HepG2 (cell line): Measurements from ENCODE around the gene NEUROD1. TPM values are rescaled to one million over a fixed set of nuclear protein-coding genes. Genes with fewer than 3 reads are reported as not detected.
A peak's percentile ranks its signal among the peaks of the same experiment; 100 is the strongest.

Source experiments
- ATAC-seq: fragments of 200-7000 bp; cut with Tn5 transposase; 3 replicates; pipeline ENCODE4 v1.9.1; 2020; ENCODE audit warnings: mild to moderate bottlenecking, moderate library complexity
- BruUV-seq: library from RNA; stranded (reverse); fragments of 400-500 nt; replicated peaks from 2 replicates; lab custom pipeline; 2021; lab: Mats Ljungman, UMichigan
- CTCF ChIA-PET: fragments of 300-600 bp; formaldehyde crosslinking; extraction: SDS; loops from one replicate; lab custom pipeline; 2021; ENCODE audit warnings: low total read pairs, inconsistent platforms, low intra/inter-chr PET ratio; lab: Yijun Ruan, JAX
- POLR2A ChIA-PET: fragments of 350-600 bp; sonication (Branson Sonifier 250); formaldehyde crosslinking; loops from one replicate; lab custom pipeline; 2020; ENCODE audit warnings: antibody characterized with exemption, inconsistent platforms; lab: Yijun Ruan, JAX
- DNase-seq: peaks from one replicate; pipeline ENCODE4 v3.0.0-alpha.2; 2015; ENCODE audit warnings: low spot score
- FAIRE-seq: peaks from 3 replicates; lab custom pipeline; 2011; peaks lifted over from hg19 to GRCh38; lab: Jason Lieb, UNC
- H2AFZ ChIP-seq: one replicate; pipeline ENCODE4 v1.6.1; 2011; ENCODE audit warnings: low read length, inconsistent platforms
- H3K27ac ChIP-seq: fragments of 300-600 bp; 3 replicates; pipeline ENCODE4 v1.8.0; 2011; ENCODE audit warnings: mixed run types, mild to moderate bottlenecking, mixed read lengths, low read length, inconsistent platforms; ENCODE audit not compliant: insufficient read depth; ENCODE audit errors: extremely low read length
- H3K27me3 ChIP-seq, 2 experiments: fragments of 200-600 bp in 1 of 2; 2 replicates in 1 of 2; 3 replicates in 1 of 2; pipeline versions ENCODE4 v1.6.0 to v1.8.0; 2011; ENCODE audit warnings: low read length in 2 of 2, mild to moderate bottlenecking in 2 of 2, moderate library complexity in 2 of 2, inconsistent platforms in 1 of 2; ENCODE audit not compliant: insufficient read depth in 2 of 2, control insufficient read depth in 1 of 2
- H3K36me3 ChIP-seq, 2 experiments: fragments of 200-600 bp in 1 of 2; replicated peaks in 1 of 2; 2 replicates in 1 of 2; 3 replicates in 1 of 2; pipeline versions ENCODE4 v1.5.1 to v1.8.0; 2011; ENCODE audit warnings: low read length in 2 of 2, inconsistent platforms in 1 of 2; ENCODE audit not compliant: insufficient read depth in 2 of 2, control insufficient read depth in 1 of 2
- H3K4me1 ChIP-seq: 2 replicates; pipeline ENCODE4 v1.5.1; 2012; ENCODE audit warnings: low read length, inconsistent platforms; ENCODE audit not compliant: insufficient read depth
- H3K4me2 ChIP-seq: 2 replicates; pipeline ENCODE4 v1.6.0; 2011; ENCODE audit warnings: low read depth, low read length, inconsistent platforms
- H3K4me3 ChIP-seq, 3 experiments: fragments of 200-600 bp in 1 of 3; sonication (generic), shearing (Covaris generic) in 1 of 3; replicated peaks in 1 of 3; 2 replicates each; pipeline ENCODE4 v1.5.1; 2011 to 2016; ENCODE audit warnings: low read length in 3 of 3, inconsistent platforms in 2 of 3, low read depth in 2 of 3, mild to moderate bottlenecking in 2 of 3, control low read depth in 1 of 3, mixed read lengths in 1 of 3; ENCODE audit not compliant: insufficient read depth in 1 of 3
- H3K79me2 ChIP-seq: one replicate; pipeline ENCODE4 v1.6.1; 2011; ENCODE audit warnings: low read length, inconsistent platforms; ENCODE audit not compliant: insufficient read depth
- H3K9ac ChIP-seq: 2 replicates; pipeline ENCODE4 v1.6.0; 2011; ENCODE audit warnings: mild to moderate bottlenecking, low read depth, low read length, inconsistent platforms; ENCODE audit not compliant: insufficient read depth
- H3K9me3 ChIP-seq: 2 replicates; pipeline ENCODE4 v1.5.1; 2012; ENCODE audit warnings: mild to moderate bottlenecking, low read length
- H4K20me1 ChIP-seq: 2 replicates; pipeline ENCODE4 v1.6.0; 2011; ENCODE audit warnings: inconsistent platforms, mild to moderate bottlenecking, low read length, moderate library complexity; ENCODE audit not compliant: insufficient read depth
- GABPB1 ChIP-seq: IDR thresholded peaks from 2 replicates; pipeline ENCODE4 v1.6.1; 2016; ENCODE audit warnings: mild to moderate bottlenecking, missing genetic modification reagents, moderate library complexity, missing compliant biosample characterization
- GATA4 ChIP-seq: sonication (generic); IDR thresholded peaks from 2 replicates; pipeline ENCODE4 v1.6.1; 2016; ENCODE audit warnings: antibody characterized with exemption, low read depth, borderline replicate concordance
- HNRNPLL ChIP-seq: fragments of 200-400 bp; formaldehyde crosslinking; IDR thresholded peaks from 2 replicates; pipeline ENCODE4 v1.6.1; 2017; ENCODE audit warnings: mild to moderate bottlenecking, low read depth, low read length; ENCODE audit not compliant: poor library complexity, severe bottlenecking
- JUNB ChIP-seq: sonication (generic); formaldehyde crosslinking; IDR thresholded peaks from 2 replicates; pipeline ENCODE4 v1.8.0; 2022; ENCODE audit warnings: missing genetic modification reagents, mild to moderate bottlenecking, borderline replicate concordance
- KLF13 ChIP-seq: sonication (generic); formaldehyde crosslinking; IDR thresholded peaks from 2 replicates; pipeline ENCODE4 v1.4.0; 2020; ENCODE audit warnings: mild to moderate bottlenecking, missing genetic modification reagents
- NBN ChIP-seq: fragments of 450-650 bp; conservative IDR thresholded peaks from 2 replicates; pipeline ENCODE4 v1.6.1; 2017
- ZMYM4 ChIP-seq: sonication (generic); formaldehyde crosslinking; IDR thresholded peaks from 2 replicates; pipeline ENCODE4 v1.8.1; 2023; ENCODE audit warnings: mild to moderate bottlenecking, missing genetic modification reagents
- ZNF350 ChIP-seq: sonication (generic); formaldehyde crosslinking; IDR thresholded peaks from 2 replicates; pipeline ENCODE4 v1.4.0; 2020; ENCODE audit warnings: mild to moderate bottlenecking, low read depth, missing genetic modification reagents, borderline replicate concordance
- ZNF382 ChIP-seq: sonication (generic); formaldehyde crosslinking; IDR thresholded peaks from 2 replicates; pipeline ENCODE4 v1.5.0; 2020; ENCODE audit warnings: missing genetic modification reagents, mild to moderate bottlenecking, borderline replicate concordance
- WGBS: methylation state at CpG from one replicate; pipeline ENCODE4 v1.1.6; 2017; ENCODE audit warnings: low lambda C conversion rate; 5-methylcytosine and 5-hydroxymethylcytosine counted together
- in situ Hi-C: cut with HindIII; loops from 2 replicates; pipeline ENCODE4 v1.10.0; 2017; ENCODE audit warnings: low pct_unique_long_range_greater_than_20kb; ENCODE audit not compliant: extremely low pct_ligation_motif_present
- intact Hi-C: fragments of 100-400 bp; cut with micrococcal nuclease; formaldehyde crosslinking; loops from one replicate; pipeline ENCODE4 v1.10.0; 2022; ENCODE audit not compliant: unreplicated experiment
- polyA plus RNA-seq, 8 experiments: library from polyadenylated mRNA; depleted of rRNA in 3 of 8; stranded (reverse) in 7 of 8; unstranded in 1 of 8; fragments of >200 nt; fragmentation: Illumina TruSeq in 4 of 8; extraction: Trizol in 4 of 8; gene quantifications; 2 replicates each; pipeline versions ENCODE4 v1.2.1 to v1.2.3, GENCODE V29; 2011 to 2016; ENCODE audit warnings: low read depth in 4 of 8, missing spikeins in 1 of 8, mixed read lengths in 1 of 8; ENCODE audit not compliant: insufficient read depth in 1 of 8
- total RNA-seq, 5 experiments: library from RNA; depleted of rRNA; stranded (reverse); fragments of >200 nt; fragmentation: Illumina TruSeq; extraction: Trizol; gene quantifications; 2 replicates each; pipeline ENCODE4 v1.2.3, GENCODE V29; 2016; ENCODE audit warnings: low read depth in 1 of 5
- TF ChIP-seq, protein P1 (sequence below): IDR thresholded peaks from 2 replicates; pipeline ENCODE4 v1.6.1; 2016; ENCODE audit warnings: low read depth
- TF ChIP-seq, protein P2 (sequence below): sonication (generic); formaldehyde crosslinking; IDR thresholded peaks from 2 replicates; pipeline ENCODE4 v1.4.0; 2020; ENCODE audit warnings: mild to moderate bottlenecking, missing genetic modification reagents
- TF ChIP-seq, protein P3 (sequence below): sonication (generic); formaldehyde crosslinking; IDR thresholded peaks from 2 replicates; pipeline ENCODE4 v1.4.0; 2020; ENCODE audit warnings: mild to moderate bottlenecking, missing genetic modification reagents

NEUROD1 gene
- total and polyA plus RNA-seq, 2 of the 13 experiments (the other 11 are each of a cell fraction or from before 2014, with no cell fraction given): not detected

DNA sequence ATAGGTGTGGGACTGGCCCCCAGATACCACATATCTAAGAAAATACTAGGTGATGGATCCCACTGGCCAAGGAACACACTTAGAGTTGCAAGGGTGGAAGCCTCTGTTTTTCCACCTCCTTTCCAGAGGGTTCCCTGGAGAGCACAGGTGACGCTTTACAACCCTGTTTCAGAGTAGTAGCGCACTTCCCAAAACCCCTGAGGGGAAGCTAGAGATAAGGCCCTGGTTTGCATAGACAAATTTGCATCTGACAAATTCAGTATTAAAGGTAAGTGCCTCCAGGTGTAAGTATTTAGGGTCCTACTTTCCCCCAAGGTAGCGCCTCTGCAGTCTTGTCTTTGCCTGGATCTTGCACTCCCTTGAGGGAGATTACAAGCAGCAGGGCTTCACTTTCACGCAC is 22.9 kb downstream of the NEUROD1 start:
- BruUV-seq: no TSS peak
- Histone ChIP-seq H3K9ac (no peak overlapping the region), H2AFZ (no peak overlapping the region), H3K36me3 (no peaks in the 10 kb centered on the region), H4K20me1 (no peaks in the 10 kb centered on the region), H3K27me3 (peaks cover 0 to 23% of the 10 kb centered on the region in 2 experiments; a peak in 2 of 5 replicates), H3K4me1 (peaks cover 11% of the 10 kb centered on the region), H3K4me2 (no peak overlapping the region), H3K79me2 (no peaks in the 10 kb centered on the region), H3K27ac (no peak overlapping the region), H3K4me3 (no peak overlapping the region), H3K9me3 (no peaks in the 10 kb centered on the region)
- TF ChIP-seq NBN: no peak
- no peak for TF ChIP-seq GATA4
- TF ChIP-seq, protein P1, sequence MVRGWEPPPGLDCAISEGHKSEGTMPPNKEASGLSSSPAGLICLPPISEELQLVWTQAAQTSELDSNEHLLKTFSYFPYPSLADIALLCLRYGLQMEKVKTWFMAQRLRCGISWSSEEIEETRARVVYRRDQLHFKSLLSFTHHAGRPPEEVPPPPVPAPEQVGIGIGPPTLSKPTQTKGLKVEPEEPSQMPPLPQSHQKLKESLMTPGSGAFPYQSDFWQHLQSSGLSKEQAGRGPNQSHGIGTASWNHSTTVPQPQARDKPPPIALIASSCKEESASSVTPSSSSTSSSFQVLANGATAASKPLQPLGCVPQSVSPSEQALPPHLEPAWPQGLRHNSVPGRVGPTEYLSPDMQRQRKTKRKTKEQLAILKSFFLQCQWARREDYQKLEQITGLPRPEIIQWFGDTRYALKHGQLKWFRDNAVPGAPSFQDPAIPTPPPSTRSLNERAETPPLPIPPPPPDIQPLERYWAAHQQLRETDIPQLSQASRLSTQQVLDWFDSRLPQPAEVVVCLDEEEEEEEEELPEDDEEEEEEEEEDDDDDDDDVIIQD (CRISPR knock-in tag): no peak
- no peak for ATAC-seq
- no peak for DNase-seq
- FAIRE-seq: no peak
- 80% methylated on average over 4 of the region's 4 CpGs for WGBS
- in situ Hi-C loops: no loop called here
- POLR2A ChIA-PET: no interaction called here
- intact Hi-C loops: no loop called here
- CTCF ChIA-PET: no interaction called here

DNA sequence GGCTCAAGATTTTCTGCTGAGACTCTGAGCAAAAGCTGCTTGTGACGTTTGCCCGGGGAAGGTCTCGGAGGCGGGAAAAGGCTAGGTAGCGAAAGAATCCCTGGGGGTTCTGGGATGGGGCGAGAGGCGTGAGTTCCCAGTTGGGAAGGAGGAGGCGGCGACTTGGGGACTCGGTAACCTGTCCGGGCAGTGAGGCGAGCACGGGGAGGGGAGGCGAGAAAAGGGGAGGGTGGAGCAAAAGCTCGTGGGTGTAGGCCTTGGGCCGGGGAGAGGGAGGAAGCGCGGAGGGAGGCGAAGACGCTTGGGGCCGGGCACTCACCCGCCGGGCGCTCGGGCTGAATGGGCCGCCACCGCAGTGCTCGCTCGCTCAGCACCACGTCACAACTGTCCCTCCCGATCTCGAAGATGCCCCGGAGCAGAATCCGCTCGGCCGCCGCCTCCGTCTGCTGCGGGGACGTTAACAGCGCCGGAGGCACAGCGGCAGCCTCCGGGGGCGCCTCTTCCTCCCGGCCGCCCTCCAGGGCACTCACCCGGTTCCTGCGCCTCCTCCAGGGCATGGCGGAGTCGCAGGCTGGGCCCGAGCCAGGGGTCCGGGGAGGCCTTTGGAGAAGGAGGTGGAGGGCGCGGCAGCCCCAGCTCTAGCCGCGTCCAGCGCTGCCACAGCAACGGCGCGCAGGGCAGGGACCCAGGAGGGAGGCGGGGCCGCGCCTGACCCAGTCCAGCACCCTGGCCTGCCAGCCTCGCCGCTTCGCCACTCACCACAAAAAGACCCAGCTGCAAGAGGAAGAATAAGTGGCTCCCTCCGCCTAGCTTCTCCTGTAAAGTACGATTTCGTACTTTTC is 23.6 kb downstream of the NEUROD1 start, which contains the start of gene CERKL:
CERKL (minus strand) TSS at position 656 of the 842 bp plus-strand sequence; CDS start at position 557, 99 bp downstream.
- H3K4me1 ChIP-seq: peaks cover 11% of the 10 kb centered on the region
- BruUV-seq: no TSS peak
- FAIRE-seq (no peak), DNase-seq (no peak), ATAC-seq (peak; percentile 72)
- no peaks in the 10 kb centered on the region for H3K36me3 ChIP-seq
- intact Hi-C loops: no loop called here
- no peaks in the 10 kb centered on the region for H3K9me3 ChIP-seq
- ChIA-PET CTCF (no interaction called here), POLR2A (no interaction called here)
- no peak within 1 kb of the TSS for H3K27ac ChIP-seq
- in situ Hi-C loops: no loop called here
- H2AFZ ChIP-seq: no peak within 1 kb of the TSS
- peaks cover 0 to 23% of the 10 kb centered on the region in 2 experiments; a peak in 2 of 5 replicates for H3K27me3 ChIP-seq
- no peaks in the 10 kb centered on the region for H4K20me1 ChIP-seq
- peak within 1 kb of the TSS in 1 of 3 experiments; percentile 38; a peak in 1 of 6 replicates for H3K4me3 ChIP-seq
- peak within 1 kb of the TSS; percentile 30 for H3K4me2 ChIP-seq
- H3K79me2 ChIP-seq: no peaks in the 10 kb centered on the region
- TF ChIP-seq, protein P2, sequence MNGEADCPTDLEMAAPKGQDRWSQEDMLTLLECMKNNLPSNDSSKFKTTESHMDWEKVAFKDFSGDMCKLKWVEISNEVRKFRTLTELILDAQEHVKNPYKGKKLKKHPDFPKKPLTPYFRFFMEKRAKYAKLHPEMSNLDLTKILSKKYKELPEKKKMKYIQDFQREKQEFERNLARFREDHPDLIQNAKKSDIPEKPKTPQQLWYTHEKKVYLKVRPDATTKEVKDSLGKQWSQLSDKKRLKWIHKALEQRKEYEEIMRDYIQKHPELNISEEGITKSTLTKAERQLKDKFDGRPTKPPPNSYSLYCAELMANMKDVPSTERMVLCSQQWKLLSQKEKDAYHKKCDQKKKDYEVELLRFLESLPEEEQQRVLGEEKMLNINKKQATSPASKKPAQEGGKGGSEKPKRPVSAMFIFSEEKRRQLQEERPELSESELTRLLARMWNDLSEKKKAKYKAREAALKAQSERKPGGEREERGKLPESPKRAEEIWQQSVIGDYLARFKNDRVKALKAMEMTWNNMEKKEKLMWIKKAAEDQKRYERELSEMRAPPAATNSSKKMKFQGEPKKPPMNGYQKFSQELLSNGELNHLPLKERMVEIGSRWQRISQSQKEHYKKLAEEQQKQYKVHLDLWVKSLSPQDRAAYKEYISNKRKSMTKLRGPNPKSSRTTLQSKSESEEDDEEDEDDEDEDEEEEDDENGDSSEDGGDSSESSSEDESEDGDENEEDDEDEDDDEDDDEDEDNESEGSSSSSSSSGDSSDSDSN (CRISPR knock-in tag): 0 out of 2 replicates have a peak, but pooled peaks have one; percentile 22
- TF ChIP-seq HNRNPLL: peak; percentile 70
- TF ChIP-seq, protein P3, sequence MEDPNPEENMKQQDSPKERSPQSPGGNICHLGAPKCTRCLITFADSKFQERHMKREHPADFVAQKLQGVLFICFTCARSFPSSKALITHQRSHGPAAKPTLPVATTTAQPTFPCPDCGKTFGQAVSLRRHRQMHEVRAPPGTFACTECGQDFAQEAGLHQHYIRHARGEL (CRISPR knock-in tag): no peak
- 0 out of 2 replicates have a peak, but pooled peaks have one; percentile 17 for TF ChIP-seq ZMYM4 (CRISPR knock-in tag)
- no peak for TF ChIP-seq ZNF382 (CRISPR knock-in tag)
- no peak for TF ChIP-seq JUNB (CRISPR knock-in tag)
- TF ChIP-seq KLF13 (CRISPR knock-in tag): no peak
- peak; percentile 38; the same call in 1 of the 2 replicates for TF ChIP-seq GABPB1 (CRISPR knock-in tag)
- TF ChIP-seq ZNF350: no peak
- H3K9ac ChIP-seq: no peak within 1 kb of the TSS
- WGBS: 44% methylated on average over 33 of the region's 70 CpGs
